Gastroesophageal sphincter (tissue), 3 donors: Measurements from ENCODE around the gene LAMA2.

ENCODE experiments used
- POLR2A ChIP-seq, 2 donors: fragments of 450-650 bp; IDR thresholded peaks; one replicate each; pipeline ENCODE4 v1.6.1; 2017; ENCODE audit warnings: antibody characterized with exemption in 2 of 2, mild to moderate bottlenecking in 2 of 2, moderate library complexity in 1 of 2
- TF ChIP-seq, protein P1 (sequence below), 4 experiments: fragments of 200-600 bp in 2 of 4; fragments of 450-650 bp in 2 of 4; sonication (generic) in 1 of 4; IDR thresholded peaks; one replicate each; pipeline ENCODE4 v1.5.1; 2017 to 2019; ENCODE audit warnings: antibody characterized with exemption in 4 of 4, mild to moderate bottlenecking in 2 of 4, moderate library complexity in 2 of 4

DNA sequence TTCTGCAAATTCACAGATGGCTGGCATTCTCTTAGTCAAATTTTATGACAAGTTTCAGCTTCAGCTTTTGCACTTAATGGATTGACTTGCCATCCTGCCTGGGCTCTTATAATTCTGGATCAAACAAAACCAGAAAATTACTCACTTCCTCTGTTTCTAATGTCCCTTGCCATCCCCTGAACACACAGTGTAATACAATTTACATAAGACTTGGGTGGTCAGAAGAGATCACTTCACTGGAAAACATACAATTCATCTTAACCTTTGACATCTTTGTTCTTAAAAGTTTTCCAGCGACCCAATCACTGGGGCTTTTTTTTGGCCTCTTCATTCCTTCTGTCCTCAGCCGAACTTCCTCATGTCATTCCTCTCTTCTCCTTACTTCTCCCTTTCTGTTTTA lies 628.0 kb downstream of the LAMA2 start:
- TF ChIP-seq, protein P1, sequence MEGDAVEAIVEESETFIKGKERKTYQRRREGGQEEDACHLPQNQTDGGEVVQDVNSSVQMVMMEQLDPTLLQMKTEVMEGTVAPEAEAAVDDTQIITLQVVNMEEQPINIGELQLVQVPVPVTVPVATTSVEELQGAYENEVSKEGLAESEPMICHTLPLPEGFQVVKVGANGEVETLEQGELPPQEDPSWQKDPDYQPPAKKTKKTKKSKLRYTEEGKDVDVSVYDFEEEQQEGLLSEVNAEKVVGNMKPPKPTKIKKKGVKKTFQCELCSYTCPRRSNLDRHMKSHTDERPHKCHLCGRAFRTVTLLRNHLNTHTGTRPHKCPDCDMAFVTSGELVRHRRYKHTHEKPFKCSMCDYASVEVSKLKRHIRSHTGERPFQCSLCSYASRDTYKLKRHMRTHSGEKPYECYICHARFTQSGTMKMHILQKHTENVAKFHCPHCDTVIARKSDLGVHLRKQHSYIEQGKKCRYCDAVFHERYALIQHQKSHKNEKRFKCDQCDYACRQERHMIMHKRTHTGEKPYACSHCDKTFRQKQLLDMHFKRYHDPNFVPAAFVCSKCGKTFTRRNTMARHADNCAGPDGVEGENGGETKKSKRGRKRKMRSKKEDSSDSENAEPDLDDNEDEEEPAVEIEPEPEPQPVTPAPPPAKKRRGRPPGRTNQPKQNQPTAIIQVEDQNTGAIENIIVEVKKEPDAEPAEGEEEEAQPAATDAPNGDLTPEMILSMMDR (IDR thresholded peaks at IDR 0.05) = no peak
- TF ChIP-seq POLR2A (IDR thresholded peaks at IDR 0.05) = no peak
